Fibroblast of peridontal ligament (primary cell): Measurements from ENCODE around the gene PLA2G2C.
A peak's percentile ranks its signal among the peaks of the same experiment; 100 is the strongest.
"Not testable (repeated sequence)": the region's sequence is repeated elsewhere in the genome, so short reads cannot be mapped to it uniquely, and the experiment has no call there.

ENCODE experiments used
- DNase-seq: peaks from one replicate; pipeline ENCODE4 v3.0.0-alpha.2; 2010; ENCODE audit errors: extremely low read depth

The PLA2G2C gene

DNA sequence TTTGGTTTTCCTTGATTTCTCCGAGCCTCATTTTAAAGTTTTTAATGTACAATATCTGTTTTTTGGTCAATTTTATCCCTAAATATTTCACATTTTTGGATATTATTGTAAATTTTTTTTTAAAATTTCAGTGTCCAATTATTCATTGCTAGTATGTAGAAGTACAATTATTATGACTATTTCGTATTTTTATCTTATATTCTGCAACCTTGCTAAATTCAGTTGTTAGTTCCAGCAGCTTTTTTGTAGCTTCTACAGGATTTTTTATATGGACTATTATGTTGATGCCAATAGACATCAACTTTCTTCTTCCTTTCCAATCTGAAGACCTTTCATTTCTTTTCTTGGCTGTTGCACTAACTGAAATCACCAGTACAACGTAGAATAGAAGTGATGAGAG lies 51.3 kb downstream of the PLA2G2C start:
- DNase-seq: no peak

DNA sequence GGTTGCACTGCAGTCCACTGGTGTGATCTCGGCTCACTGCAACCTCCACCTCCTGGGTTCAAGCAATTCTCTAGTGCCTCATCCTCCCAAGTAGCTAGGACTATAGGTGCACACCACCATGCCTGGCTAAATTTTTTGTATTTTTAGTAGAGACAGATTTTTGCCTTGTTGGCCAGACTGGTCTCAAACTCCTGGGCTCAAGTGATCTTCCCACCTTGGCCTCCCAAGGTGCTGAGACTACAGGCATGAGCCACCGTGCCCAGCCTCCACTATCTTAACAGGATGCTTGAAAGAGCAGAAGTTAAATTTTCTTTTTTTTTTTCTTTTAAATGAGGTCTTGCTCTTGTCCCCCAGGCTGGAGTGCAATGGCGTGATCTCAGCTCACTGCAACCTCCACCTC lies 55.8 kb downstream of the PLA2G2C start:
- not testable (repeated sequence) for DNase-seq

DNA sequence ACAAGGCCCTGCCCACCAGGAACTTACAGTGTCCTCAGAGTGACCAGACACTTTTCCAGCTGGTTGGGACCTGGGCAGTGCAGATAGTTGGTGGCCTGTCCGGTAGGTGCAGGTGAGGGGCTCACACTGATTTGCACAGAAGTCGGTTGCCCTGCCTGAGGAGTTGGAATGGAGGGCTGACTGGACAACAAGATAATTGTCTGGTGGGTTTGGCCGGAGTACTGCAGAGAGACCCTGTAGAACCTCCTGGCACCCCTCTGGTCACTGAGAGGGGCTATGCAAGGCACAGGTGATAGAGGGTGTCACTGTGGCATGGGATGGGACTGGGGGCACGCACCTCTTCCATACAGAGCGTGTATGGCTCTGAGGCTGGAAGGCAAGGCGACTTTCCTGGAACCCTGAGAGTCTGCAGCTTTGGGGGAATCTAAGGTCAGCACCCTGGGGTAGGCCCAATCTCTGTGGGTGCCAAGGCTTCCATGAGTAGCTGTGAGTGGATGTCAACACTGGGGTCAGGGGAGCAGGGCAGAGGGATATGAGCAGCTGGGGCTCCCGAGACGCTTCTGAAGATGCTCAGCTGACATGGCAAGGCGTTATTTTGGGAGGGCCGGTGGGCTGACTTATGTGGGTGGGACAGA lies 59.4 kb downstream of the PLA2G2C start:
- DNase-seq: no peak

DNA sequence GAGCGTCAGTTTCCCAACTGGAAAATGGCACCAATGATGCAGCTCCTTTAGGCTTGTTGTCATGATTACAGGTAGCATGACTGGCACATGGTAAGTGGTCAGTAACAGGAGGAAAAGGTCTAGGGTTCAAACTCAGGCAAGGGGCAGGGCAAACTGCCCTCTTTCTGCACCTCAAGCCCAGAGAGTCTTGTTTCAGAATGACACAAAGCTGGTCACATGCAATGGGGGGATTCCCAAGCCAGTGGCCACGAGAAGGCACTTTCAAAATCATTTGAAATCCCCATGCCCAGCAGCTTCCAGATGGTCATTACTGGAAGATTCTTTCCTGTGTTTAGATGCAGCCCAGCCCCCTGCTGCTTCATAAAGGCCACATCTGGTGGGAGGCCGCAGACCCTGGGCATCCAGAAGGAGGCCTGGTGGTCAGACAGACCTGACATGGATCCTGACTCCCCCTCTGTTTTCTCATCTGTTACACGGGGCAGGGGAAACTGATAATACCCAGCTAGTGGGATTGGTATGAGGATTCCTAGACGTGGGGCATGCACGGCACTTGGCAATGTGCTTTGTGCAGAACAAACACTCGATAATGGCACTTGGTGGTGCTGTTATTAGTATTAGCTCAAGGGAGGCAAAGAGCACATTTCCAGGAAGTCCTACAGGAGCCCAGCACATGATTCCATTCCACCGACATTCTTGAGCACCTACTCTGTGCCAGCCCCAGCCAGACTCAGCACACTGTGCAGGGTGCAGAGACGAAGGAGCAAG lies 60.1 kb downstream of the PLA2G2C start:
- no peak for DNase-seq

DNA sequence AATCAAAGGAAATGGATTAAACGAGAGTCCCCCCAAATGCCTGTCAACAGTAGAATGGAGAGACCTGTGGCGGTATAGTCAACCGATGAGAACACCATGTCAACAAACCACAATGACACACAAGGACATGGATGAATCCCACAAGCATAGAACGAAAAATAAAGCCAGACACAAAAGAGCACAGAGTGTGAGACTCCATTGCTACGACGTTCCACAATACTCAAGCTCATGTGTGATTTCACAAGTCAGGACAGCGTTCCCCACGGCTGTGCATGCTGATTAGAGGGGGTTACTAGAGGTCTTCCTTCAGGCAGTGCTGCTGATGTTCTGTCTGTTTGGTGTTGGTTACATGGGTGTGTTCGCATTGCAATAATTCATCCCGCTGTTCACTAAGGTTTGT lies 61.2 kb downstream of the PLA2G2C start:
- DNase-seq: no peak

DNA sequence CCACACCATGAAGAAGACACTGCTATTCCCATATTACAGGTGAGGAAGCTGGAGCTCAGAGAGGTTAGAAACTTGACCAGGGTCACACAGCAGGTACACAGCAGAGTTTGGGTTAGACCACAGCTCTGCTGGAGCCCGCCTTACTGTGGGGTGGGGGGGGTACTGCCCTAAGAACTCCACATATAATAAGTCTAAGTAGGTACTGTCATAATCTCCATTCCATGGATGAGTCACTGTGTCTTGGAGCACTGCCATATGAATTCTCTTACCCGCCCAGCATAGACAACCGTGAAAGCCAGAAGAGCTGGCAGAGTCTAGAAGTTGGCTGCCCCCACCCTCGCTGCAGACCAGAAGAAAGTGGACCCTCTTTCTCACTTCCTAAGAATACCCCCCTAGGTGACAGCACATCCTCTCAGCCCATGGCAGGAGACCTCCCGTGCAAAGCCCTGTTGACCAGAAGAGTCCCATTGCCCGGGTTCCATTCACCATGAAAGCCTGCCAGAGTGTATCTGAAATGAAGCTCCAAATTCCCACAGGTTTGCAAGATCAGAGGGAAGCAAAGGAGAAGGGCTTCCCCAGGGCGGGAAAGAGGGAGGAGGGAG lies 61.8 kb downstream of the PLA2G2C start:
- peak; percentile 62 for DNase-seq

DNA sequence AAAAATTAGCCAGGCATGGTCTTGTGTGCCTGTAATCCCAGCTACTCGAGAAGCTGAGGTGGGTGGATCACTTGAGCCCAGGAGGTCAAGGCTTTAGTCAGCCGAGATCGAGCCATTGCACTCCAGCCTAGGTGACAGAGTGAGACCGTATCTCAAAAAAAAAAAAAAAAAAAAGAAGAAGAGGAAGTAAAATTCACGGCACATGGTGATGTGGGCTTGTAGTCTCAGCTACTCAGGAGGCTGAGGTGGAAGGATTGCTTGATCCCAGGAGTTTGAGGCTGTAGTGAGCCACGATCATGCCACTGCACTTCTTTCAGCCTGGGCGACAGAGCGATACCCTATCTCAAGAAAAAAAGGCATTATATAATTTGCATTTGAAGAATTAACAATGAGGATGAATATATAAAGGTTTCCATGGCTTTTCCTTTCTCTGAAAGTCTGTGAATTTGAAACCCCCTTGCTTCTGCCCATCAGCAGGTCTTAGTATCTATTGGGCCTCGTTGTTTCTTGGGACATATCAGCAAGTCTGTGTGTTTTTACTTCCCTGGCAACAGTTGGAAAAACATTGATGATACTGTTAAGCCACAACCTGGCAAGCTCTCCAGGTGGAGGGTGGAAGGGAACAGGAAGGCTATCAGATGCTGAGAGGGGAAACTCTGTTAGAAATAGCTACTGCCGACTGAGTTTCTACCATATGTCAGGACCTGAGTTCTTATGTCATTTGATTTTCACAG lies 62.4 kb downstream of the PLA2G2C start:
- no peak for DNase-seq

DNA sequence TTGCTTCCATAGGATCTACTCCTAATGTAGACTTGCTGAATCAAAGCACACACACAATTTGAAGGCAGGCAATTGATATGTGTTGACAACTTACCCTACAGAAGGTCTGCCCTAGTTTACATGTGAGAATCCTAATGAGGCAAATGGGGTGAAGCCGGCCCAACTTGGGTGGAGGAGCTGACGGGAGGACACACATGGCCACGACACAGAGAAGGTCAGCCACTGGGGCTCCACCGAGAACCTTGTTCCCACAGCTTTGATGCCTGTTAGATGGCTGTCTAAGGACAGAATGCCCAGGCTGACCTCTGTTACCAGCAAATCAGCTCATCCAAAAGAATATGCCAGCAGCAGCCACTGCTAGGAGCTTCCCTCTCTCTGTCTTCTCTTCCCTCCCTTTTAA lies 65.5 kb downstream of the PLA2G2C start:
- no peak for DNase-seq

DNA sequence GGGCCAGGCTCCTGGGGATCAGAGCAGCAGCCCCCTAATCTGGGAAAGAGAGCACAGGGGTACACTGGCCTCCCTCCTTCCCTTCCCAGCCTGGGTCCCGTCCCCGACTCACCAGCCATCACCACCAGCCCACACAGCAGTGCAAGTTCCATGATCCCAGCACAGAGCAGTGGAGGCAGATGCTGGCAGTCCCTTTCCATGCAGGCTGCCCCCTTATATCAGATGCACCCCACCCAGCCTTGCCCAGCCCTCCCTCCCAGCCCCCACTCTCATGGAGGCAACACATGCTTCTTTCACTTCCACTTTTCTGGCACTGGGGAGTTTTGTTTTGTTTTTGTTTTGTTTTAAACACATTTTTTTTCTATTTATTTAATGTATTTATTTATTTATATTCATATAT lies 67.0 kb downstream of the PLA2G2C start, which contains the start of gene PLA2G2D:
PLA2G2D (minus strand) TSS at position 190 of the 400 bp plus-strand sequence; CDS start at position 152, 38 bp downstream.
- no peak for DNase-seq

DNA sequence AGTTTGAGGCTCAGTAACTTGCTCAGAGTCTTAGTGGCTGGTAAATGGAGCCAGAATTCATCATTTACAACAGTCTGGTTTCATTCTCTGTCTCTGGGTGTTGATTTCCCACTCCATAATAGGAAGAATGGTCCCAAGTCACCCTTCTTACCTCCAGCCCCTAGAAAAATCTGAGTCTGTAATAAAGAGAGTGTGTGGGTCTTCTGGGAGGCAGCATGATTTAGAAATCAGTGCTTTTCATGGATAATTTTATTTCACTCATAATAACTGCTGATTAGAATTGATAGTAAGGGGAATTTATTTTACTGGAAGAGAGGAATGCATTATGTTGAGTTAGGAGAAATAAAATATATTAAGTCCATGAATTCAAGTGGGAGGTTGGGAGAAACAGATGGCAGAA lies 69.1 kb downstream of the PLA2G2C start:
- DNase-seq: no peak

DNA sequence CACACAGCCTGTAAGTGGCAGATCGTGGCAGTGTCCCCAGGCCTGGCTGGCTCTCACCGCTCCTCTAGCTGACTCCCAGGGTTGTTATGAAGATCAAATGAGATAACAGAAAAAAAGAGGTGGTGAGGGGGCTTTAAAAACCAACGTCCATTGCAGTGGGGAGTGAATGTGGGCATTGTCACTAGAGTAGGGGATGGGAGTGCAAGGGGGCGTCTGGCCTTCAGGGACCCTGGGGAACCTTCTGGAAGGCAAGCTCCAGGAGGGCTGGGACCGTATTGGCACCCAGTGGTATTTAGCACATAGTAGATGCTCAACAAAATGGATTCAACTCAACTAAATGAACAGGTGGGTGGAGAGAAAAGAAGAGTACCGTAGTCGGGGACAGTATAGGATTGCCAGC lies 70.4 kb downstream of the PLA2G2C start:
- no peak for DNase-seq

DNA sequence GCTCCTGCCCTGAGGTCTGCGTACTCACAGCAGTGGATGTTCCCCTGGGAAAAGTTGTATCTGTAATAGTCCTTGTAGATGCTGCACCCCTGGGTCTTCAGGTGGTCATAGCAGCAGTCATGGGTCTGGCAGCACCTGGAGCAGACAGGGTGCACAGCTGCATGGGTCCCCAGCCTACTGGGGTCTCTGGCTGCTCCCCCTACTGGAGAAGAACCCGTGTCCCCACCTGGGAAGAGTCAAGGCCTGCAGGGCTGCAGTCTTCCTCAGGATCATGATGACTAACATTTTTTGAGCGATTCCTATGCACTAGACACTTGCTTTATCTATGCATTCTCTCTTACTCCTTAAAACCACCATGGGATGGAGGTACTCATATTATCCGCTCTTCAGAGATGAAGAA lies 70.8 kb downstream of the PLA2G2C start:
- no peak for DNase-seq

DNA sequence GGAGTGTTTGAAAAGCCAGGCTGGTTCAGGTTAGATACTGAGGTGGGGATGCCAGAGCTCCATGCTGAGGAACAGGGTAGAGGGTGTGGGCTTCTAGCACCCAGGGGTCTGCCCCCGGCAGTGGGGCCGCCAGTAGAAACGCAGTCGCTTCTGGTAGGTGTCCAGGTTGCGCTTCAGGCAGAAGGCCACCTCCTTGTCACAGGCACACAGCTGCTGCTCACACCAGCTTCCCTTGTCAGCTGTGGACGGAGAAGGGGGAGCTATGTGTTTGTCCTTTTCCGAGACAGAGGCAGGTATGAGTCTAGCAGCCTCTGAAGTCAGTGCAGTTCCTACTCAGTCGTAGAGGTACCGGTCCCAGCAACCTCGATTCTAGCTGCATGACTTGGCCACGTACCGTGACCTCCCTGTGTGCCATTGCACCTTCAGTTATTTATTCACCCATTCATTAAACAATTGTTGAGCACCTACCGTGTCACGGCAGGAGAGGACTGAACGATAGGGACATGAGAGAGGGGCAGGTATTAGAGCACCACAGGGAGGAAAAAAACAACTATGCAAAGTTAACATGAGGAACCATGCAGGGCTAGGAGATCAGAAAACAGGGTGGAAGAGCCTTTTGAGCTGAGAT lies 72.2 kb downstream of the PLA2G2C start:
- no peak for DNase-seq
